GM23338 (cell line): Measurements from ENCODE around the gene HNRNPC. TPM values are rescaled to one million over a fixed set of nuclear protein-coding genes. Genes with fewer than 3 reads are reported as not detected.

ENCODE experiments used
- ATAC-seq: fragments of 200-7000 bp; cut with Tn5 transposase; 3 replicates; pipeline ENCODE4 v1.9.1; 2020
- DNase-seq: peaks from one replicate; pipeline ENCODE4 v3.0.0-alpha.2; 2015; ENCODE audit warnings: low spot score
- H2AFZ ChIP-seq: fragments of 200-600 bp; sonication (generic); 2 replicates; pipeline ENCODE4 v1.8.0; 2016; ENCODE audit warnings: antibody characterized with exemption, mild to moderate bottlenecking, moderate library complexity
- H3F3A ChIP-seq: fragments of 200-600 bp; sonication (generic); replicated peaks from 2 replicates; pipeline ENCODE4 v1.8.0; 2017; ENCODE audit warnings: antibody characterized with exemption, mixed run types, low read depth
- H3K27ac ChIP-seq: fragments of 200-600 bp; sonication (generic); 2 replicates; pipeline ENCODE4 v1.6.1; 2016; ENCODE audit warnings: low read depth
- H3K27me3 ChIP-seq: fragments of 200-600 bp; sonication (generic); 2 replicates; pipeline ENCODE4 v1.8.0; 2016; ENCODE audit warnings: mild to moderate bottlenecking, mixed run types, moderate library complexity; ENCODE audit not compliant: insufficient read depth
- H3K36me3 ChIP-seq: fragments of 200-600 bp; sonication (generic); 2 replicates; pipeline ENCODE4 v1.8.0; 2016; ENCODE audit warnings: mild to moderate bottlenecking; ENCODE audit not compliant: insufficient read depth
- H3K4me1 ChIP-seq: fragments of 200-600 bp; sonication (generic); 2 replicates; pipeline ENCODE4 v1.8.0; 2016; ENCODE audit warnings: mild to moderate bottlenecking, moderate library complexity; ENCODE audit not compliant: insufficient read depth
- H3K4me2 ChIP-seq: fragments of 200-600 bp; sonication (generic); 2 replicates; pipeline ENCODE4 v1.7.1; 2017; ENCODE audit warnings: mixed run types
- H3K4me3 ChIP-seq: fragments of 200-600 bp; sonication (generic); 2 replicates; pipeline ENCODE4 v1.6.1; 2016; ENCODE audit warnings: mixed run types
- H3K79me2 ChIP-seq: fragments of 200-600 bp; sonication (generic); replicated peaks from 2 replicates; pipeline ENCODE4 v1.8.0; 2017; ENCODE audit warnings: mild to moderate bottlenecking; ENCODE audit not compliant: insufficient read depth
- H3K9me2 ChIP-seq: fragments of 200-600 bp; sonication (generic); 2 replicates; pipeline ENCODE4 v1.8.0; 2017; ENCODE audit not compliant: insufficient read depth
- H4K20me1 ChIP-seq: fragments of 200-600 bp; sonication (generic); replicated peaks from 2 replicates; pipeline ENCODE4 v1.8.0; 2017; ENCODE audit warnings: mild to moderate bottlenecking; ENCODE audit not compliant: insufficient read depth
- H3K27ac Mint-ChIP-seq: 2 replicates; pipeline ENCODE4 v1.8.0; 2020; ENCODE audit warnings: inconsistent platforms, mild to moderate bottlenecking, moderate library complexity, mixed read lengths
- H3K27me3 Mint-ChIP-seq: 3 replicates; pipeline ENCODE4 v1.8.0; 2022; ENCODE audit warnings: low read depth, mild to moderate bottlenecking, moderate library complexity, mixed read lengths, inconsistent platforms; ENCODE audit not compliant: insufficient read depth, poor library complexity
- H3K36me3 Mint-ChIP-seq: 3 replicates; pipeline ENCODE4 v1.8.0; 2021; ENCODE audit warnings: low read depth, mild to moderate bottlenecking, inconsistent platforms, moderate library complexity, mixed read lengths
- H3K4me1 Mint-ChIP-seq: 3 replicates; pipeline ENCODE4 v1.8.0; 2020; ENCODE audit warnings: mild to moderate bottlenecking, inconsistent platforms, mixed read lengths
- H3K4me3 Mint-ChIP-seq: 3 replicates; pipeline ENCODE4 v1.8.0; 2021; ENCODE audit warnings: moderate library complexity, mild to moderate bottlenecking, inconsistent platforms, mixed read lengths
- H3K9me3 Mint-ChIP-seq: 3 replicates; pipeline ENCODE4 v1.8.0; 2020; ENCODE audit warnings: moderate library complexity, mild to moderate bottlenecking, inconsistent platforms, mixed read lengths
- ETS1 ChIP-seq: IDR thresholded peaks from 2 replicates; pipeline ENCODE4 v1.6.1; 2016; ENCODE audit warnings: antibody characterized with exemption
- EZH2 ChIP-seq: fragments of 200-600 bp; sonication (generic); IDR thresholded peaks from one replicate; pipeline ENCODE4 v1.8.0; 2017; ENCODE audit warnings: antibody characterized with exemption, mild to moderate bottlenecking, low read depth; ENCODE audit not compliant: unreplicated experiment
- JUNB ChIP-seq: IDR thresholded peaks from one replicate; pipeline ENCODE4 v1.6.1; 2016; ENCODE audit warnings: antibody characterized with exemption; ENCODE audit not compliant: unreplicated experiment
- NANOG ChIP-seq: IDR thresholded peaks from 2 replicates; pipeline ENCODE4 v1.6.1; 2016; ENCODE audit warnings: antibody characterized with exemption, borderline replicate concordance
- POLR2AphosphoS5 ChIP-seq: IDR thresholded peaks from 2 replicates; pipeline ENCODE4 v1.6.1; 2016; ENCODE audit warnings: antibody characterized with exemption, low read depth
- REST ChIP-seq: IDR thresholded peaks from one replicate; pipeline ENCODE4 v1.6.1; 2018; ENCODE audit warnings: antibody characterized with exemption; ENCODE audit not compliant: unreplicated experiment
- STAT1 ChIP-seq: IDR thresholded peaks from one replicate; pipeline ENCODE4 v1.6.1; 2016; ENCODE audit warnings: antibody characterized with exemption; ENCODE audit not compliant: unreplicated experiment
- ZNF331 ChIP-seq: fragments of 250-450 bp; sonication (Bioruptor Pico); IDR thresholded peaks from 2 replicates; pipeline ENCODE4 v1.5.0; 2020; ENCODE audit warnings: low read depth, mild to moderate bottlenecking, moderate library complexity
- ZNF462 ChIP-seq: fragments of 250-450 bp; sonication (Bioruptor Pico); IDR thresholded peaks from 2 replicates; pipeline ENCODE4 v1.5.0; 2020; ENCODE audit warnings: mild to moderate bottlenecking, moderate library complexity
- polyA plus RNA-seq: library from polyadenylated mRNA; unstranded; fragments of >200 nt; fragmentation: Nextera tagmentation; extraction: Ambion mirVana; gene quantifications from 2 replicates; pipeline ENCODE4 v1.2.1, GENCODE V29; 2016
- total RNA-seq: library from RNA; depleted of rRNA; stranded (reverse); fragments of >200 nt; shearing (Covaris generic); gene quantifications from 2 replicates; pipeline ENCODE4 v1.2.3, GENCODE V29; 2014

HNRNPC gene
- total and polyA plus RNA-seq, 2 experiments from 2014 or later = 1,259 to 1,296 TPM

GRCh38 chr14:21191809-21192446, 77.3 kb downstream of the HNRNPC start:
- H3K4me3 ChIP-seq = peak overlapping the region; percentile 49
- H3K27me3 ChIP-seq = no peaks in the 10 kb centered on the region
- Mint-ChIP-seq H3K27ac (no peak overlapping the region), H3K27me3 (peaks cover 7% of the 10 kb centered on the region), H3K4me3 (no peak overlapping the region), H3K36me3 (no peaks in the 10 kb centered on the region), H3K4me1 (peaks cover 15% of the 10 kb centered on the region), H3K9me3 (peaks cover 9% of the 10 kb centered on the region; the same call in 2 of the 3 replicates)
- DNase-seq = peak; percentile 94
- peak; percentile 97 for ATAC-seq
- TF ChIP-seq EZH2 (no peak), STAT1 (no peak), ZNF462 (CRISPR knock-in tag) (peak; percentile 57; the same call in 1 of the 2 replicates), NANOG (no peak), ETS1 (no peak), POLR2AphosphoS5 (peak; percentile 37), JUNB (no peak), REST (no peak), ZNF331 (CRISPR knock-in tag) (no peak)
- H3K4me1 ChIP-seq = peaks cover 11% of the 10 kb centered on the region
- no peaks in the 10 kb centered on the region for H3F3A ChIP-seq
- H3K27ac ChIP-seq = no peak overlapping the region
- no peaks in the 10 kb centered on the region for H3K79me2 ChIP-seq
- peak overlapping the region; percentile 97 for H2AFZ ChIP-seq
- peaks cover 9% of the 10 kb centered on the region; the same call in 1 of the 2 replicates for H3K9me2 ChIP-seq
- H4K20me1 ChIP-seq = no peaks in the 10 kb centered on the region
- no peaks in the 10 kb centered on the region for H3K36me3 ChIP-seq
- peak overlapping the region; percentile 58 for H3K4me2 ChIP-seq
